ENCODE data around the gene PJA2.

DNA sequence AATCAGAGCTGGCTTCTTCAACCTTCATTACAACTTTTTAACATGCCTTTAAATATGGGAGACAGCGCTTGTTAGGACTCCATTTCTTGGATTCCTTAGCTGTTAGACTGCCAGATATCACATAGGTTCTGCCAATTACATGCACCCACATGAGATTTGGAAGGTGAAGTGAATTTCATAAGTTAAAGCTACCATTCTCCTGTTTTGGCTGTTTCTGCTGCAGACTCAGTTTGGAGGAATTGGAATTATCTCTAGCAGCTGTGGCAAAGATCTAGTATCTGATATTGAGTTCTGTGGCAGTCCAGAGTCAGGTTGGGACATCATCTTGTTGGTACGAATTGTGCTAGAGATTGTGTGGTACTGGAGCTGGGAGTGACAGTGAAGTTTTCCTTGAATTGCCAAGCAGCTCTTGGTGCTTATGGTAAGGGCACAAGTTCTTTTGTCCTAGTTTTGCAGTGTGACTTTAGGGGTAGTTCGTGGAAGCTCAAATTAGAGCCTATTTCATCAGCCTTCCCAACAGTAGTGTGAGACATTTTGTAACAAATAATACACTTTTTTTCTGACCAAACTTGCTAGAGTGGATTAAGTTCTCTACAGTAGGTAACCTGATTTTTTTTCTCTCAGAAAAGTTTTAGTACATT is 9.1 kb upstream of the PJA2 start:
- TF ChIP-seq, protein P1, sequence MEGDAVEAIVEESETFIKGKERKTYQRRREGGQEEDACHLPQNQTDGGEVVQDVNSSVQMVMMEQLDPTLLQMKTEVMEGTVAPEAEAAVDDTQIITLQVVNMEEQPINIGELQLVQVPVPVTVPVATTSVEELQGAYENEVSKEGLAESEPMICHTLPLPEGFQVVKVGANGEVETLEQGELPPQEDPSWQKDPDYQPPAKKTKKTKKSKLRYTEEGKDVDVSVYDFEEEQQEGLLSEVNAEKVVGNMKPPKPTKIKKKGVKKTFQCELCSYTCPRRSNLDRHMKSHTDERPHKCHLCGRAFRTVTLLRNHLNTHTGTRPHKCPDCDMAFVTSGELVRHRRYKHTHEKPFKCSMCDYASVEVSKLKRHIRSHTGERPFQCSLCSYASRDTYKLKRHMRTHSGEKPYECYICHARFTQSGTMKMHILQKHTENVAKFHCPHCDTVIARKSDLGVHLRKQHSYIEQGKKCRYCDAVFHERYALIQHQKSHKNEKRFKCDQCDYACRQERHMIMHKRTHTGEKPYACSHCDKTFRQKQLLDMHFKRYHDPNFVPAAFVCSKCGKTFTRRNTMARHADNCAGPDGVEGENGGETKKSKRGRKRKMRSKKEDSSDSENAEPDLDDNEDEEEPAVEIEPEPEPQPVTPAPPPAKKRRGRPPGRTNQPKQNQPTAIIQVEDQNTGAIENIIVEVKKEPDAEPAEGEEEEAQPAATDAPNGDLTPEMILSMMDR (IDR thresholded peaks at IDR 0.05): no peak
- no peak for TF ChIP-seq EZH2 (IDR thresholded peaks at IDR 0.05; ENCODE audit: borderline replicate concordance, insufficient read depth, low read depth, low read length, poor library complexity, severe bottlenecking)
